ENCODE data around the gene MOV10L1.
"Not testable (repeated sequence)": the region's sequence is repeated elsewhere in the genome, so short reads cannot be mapped to it uniquely, and the experiment has no call there.

The MOV10L1 gene

DNA sequence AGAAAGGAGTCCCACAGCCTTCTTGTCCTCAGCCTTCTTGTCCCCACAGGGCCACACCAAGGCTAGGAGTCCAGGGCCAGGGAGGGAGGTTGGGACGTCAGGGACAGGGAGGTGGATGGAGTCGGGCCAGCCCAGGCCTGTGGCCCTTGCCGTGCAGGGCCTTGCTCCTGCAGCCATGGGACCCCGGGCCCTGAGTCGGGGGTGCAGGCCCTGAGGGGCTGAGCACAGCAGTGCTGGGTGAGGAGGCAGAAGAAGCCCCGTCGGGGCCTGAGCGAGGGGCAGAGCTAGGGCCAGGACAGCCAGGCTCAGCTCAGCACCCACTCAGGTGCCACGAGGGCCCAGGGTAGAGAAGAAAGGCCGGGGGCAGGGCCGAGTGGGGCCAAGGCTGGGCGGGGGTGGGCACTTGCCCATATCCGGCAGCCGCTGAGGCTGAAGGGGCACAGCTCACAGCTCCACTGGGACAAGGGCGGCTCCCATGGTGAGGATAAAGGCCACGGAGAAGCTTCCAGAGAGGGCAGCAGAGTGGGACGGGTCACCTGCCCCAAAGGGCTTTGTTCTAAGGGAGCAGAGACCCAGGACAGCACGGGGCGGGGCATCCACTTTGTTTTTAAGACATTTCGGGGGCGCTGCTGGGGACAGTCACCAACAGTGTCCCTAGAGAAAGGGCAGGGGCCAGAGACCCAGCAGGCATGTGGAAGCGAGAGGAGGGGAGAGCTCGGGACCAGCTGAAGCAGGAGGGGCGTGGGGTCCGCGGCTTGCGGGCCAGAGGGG, 8.2 kb upstream of the MOV10L1 start:
- DNase-seq = no peak

DNA sequence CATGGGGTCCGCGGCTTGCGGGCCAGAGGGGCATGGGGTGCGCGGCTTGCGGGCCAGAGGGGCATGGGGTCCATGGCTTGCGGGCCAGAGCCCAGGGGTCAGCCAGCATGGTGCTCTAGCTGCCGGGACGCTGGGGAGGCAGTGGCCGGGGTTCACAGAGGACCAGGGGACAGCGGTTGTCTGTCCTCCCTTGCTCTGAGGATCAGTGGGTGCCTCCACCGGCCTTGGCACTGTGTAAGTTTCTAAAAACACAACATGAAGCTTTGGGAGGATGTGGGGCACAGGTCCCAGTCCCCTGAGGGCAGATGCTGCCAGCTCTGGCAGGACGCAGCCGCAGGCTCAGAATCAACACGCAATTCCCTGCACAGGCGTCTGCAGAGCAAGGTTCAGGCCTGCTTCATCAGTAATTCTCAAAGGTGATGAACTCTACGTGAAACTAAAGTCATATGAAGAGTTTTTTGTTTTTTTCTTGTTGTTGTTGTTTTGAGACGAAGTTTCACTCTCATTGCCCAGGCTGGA, 7.5 kb upstream of the MOV10L1 start:
- DNase-seq = no peak

DNA sequence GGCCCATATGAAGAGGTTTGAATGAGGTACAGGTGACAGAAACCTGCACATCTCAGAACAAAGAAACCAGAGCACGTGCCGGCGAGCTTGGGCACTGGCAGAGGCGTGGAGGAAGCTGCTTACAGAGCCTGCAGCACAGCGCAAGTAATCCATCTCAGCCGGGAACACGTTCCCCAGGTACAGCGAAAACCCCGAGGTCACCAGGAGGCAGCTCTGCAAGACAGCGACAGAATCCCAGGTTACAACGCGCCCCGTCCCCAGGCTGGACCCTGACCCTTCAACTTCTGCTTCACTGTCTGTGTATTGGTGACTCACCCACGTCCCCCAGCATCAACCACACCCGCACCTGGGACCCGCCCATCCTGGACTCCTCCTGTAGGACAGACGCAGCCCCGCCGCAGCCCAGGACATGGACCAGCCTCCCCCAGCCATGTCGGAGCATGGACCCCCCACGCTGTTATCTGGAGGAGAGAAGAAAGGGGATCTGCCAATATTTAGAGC, 6.8 kb upstream of the MOV10L1 start:
- DNase-seq = no peak

DNA sequence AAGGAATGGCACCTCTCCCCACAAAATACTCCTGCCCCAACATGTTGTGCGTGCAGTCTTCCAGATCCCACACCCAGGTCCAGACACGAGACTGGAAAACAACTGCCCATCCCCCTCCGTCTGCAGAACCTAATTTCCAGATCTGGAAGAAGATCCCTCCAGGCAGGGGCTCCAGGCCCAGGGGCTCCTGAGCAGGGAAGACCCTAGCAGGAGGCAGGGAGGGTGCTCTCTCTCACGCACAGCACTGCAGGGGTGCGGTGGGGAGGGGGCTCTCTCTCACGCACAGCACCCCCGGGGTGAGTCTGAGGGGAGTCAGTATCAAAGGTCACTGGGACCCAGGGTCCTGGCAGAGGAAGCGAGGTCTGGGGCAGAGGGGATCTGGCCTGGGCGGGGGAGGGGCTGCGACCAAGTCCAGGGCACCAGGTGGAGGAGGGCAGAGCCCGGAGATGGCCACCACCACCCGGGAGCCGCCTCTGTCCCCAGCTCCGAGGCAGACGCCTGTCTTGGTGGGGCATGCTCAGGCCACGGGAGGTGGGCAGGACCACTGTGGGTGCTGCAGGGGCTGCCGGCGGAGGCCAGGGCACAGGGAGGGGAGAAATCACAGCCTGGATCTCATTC, 6.2 kb upstream of the MOV10L1 start:
- DNase-seq = no peak

- no peak for DNase-seq
Measured at GRCh38 chr22:50084080-50084477, 5.7 kb upstream of the MOV10L1 start.

GRCh38 chr22:50084614-50085021, 5.2 kb upstream of the MOV10L1 start:
- peak; percentile 65 for DNase-seq

GRCh38 chr22:50085211-50085972, 4.4 kb upstream of the MOV10L1 start, which contains the start of gene MLC1:
TSS of gene MLC1 (minus strand) at chr22:50085426. CDS start at chr22:50084902, 524 bp downstream.
- DNase-seq = peak; percentile 96

DNA sequence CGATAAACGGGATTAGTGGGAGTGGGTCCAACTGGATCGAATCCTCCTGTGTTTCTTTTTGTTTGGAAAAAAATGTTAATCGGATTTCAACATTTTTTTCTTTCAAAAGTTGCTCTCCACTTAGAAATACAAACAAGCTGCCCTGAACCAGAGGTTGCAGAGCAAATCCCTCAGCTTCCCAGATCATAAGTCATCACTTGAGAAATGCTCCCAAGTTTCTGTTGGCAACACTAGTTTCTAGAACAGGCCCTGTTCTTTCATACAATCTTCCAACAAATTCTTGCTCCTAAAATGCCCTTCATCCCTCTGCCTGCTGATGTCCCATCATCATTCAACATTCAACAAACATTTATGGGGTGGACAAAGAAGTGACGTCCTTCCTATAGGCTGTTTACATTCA, 3.3 kb upstream of the MOV10L1 start:
- DNase-seq = peak; percentile 16

DNA sequence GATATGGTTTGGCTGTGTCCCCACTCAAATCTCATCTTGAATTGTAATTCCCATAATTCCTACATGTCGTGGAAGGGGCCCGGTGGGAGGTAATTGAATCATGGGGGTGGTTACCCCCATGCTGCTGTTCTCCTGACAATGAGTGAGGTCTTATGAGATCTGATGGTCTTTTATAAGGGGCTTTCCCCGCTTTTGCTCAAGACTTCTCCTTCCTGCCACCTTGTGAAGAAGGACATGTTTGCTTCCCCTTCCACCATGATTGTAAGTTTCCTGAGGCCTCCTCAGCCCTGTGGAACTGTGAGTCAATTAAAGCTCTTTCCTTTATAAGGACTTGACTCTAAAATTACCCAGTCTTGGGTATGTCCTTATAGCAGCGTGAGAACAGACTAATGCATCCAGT, 2.8 kb upstream of the MOV10L1 start:
- DNase-seq = not testable (repeated sequence)

DNA sequence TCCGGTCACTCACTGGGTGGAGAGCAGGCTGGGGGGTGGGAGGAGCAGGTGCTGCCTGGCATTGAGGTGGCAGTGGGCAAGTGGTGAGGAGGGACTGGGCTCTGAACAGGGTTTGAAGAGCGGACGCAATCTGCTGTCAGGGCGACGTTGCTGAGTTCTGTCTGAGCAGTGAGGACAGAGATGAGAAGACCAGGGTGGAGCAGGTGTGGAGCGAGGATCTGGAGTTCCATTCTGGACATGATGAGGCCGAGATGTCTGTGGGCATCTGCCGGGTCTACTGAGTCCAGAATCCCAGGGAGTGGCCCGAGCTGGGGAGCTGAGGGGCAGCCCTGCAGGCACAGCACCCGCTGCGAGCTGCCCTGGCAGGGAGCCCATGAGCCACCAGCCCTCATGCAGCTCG, 2.2 kb upstream of the MOV10L1 start:
- DNase-seq = no peak

- no peak for DNase-seq
Measured at GRCh38 chr22:50088096-50088495, 1.7 kb upstream of the MOV10L1 start.

DNA sequence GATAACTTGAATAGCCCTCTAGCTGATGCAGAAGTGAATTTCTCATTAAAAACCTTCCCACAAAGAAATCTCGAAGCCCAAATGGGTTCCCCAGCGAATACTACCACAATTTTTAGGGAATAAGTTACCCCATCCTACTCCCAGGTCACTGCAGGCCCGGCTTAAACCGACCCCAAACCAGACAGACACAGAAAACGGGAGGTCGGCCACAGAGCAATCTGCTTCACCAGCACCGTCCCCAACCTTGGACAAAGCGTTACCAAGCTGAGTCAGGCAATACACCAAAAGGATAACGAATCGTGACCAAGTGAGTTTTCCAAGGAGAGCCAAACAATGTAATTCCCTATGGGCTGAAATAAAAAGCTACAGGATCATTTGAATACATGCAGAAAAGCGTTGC, 575 bp upstream of the MOV10L1 start:
- DNase-seq = no peak

DNA sequence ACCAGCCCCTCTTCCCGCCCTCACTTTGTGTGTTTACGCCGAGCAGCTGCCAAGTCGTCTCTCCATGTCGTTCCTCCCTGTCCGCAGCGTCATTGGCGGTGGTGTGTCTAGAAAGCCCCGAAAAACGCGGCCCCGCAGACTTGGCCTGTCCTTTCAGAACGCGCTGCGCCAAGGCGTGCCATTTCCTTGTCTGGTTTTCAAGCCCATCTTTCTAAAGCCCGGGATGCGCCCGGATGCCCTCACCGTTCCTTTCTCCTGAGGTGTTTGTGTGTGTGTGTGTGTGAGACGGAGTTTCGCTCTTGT, 557 bp downstream of the MOV10L1 start:
- no peak for DNase-seq

GRCh38 chr22:50091092-50091768, 1.4 kb downstream of the MOV10L1 start:
- no peak for DNase-seq

GRCh38 chr22:50092342-50092741, 2.5 kb downstream of the MOV10L1 start:
- no peak for DNase-seq

GRCh38 chr22:50098052-50098451, 8.2 kb downstream of the MOV10L1 start:
- no peak for DNase-seq

DNA sequence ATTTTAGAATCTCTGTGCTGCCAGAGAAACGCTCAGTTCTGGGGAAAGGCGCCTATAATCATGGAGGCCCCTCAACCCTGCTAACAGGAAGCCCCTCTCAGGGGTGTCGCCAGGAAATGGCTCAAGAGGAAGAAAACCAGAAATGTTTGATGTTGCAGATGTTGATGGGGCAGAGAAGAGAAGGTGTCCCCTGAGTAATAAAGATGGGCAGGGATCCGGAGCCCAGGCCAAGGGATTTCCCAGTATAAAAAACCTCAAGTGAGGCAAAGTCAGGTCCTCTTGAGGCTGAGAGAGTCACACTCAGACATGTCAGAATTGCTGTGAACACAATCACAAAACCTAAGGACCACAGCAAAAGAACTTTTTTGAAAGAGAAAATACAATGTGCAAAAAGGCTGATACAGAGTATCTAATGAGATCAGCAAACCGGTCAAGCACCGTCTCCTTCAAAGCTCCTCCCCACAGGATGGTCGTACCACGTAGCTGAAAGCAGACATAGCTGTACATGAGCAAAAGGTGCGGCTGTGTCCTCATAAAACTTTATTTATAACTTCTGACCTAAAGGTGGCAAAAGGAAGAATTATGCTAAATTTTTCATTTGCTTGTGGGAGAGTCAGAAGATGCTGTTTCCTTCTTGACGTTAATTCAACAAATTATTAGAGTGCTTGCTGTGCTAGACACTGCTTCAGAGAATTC, 12.2 kb downstream of the MOV10L1 start:
- DNase-seq = no peak

GRCh38 chr22:50102946-50103345, 13.1 kb downstream of the MOV10L1 start:
- DNase-seq = peak; percentile 39

DNA sequence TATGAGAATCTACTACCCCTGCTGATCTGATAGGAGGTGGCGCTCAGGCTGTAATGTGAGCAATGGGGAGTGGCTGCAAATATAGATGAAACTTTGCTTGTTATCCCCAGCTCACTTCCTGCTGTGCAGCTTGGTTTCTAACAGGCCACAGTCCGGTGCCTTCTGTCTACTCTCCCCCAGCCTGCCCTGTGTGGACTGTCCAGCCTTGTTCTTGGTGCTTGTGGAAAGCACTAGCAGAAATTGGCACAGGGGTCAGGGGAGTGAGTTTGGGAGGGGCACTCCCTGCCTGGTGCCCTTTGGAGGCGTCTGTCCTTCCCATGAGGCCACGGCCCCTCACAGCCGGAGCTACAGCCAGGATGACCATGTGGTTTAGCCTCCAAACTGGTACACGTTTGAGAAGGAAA, 14.3 kb downstream of the MOV10L1 start:
- peak; percentile 79 for DNase-seq

DNA sequence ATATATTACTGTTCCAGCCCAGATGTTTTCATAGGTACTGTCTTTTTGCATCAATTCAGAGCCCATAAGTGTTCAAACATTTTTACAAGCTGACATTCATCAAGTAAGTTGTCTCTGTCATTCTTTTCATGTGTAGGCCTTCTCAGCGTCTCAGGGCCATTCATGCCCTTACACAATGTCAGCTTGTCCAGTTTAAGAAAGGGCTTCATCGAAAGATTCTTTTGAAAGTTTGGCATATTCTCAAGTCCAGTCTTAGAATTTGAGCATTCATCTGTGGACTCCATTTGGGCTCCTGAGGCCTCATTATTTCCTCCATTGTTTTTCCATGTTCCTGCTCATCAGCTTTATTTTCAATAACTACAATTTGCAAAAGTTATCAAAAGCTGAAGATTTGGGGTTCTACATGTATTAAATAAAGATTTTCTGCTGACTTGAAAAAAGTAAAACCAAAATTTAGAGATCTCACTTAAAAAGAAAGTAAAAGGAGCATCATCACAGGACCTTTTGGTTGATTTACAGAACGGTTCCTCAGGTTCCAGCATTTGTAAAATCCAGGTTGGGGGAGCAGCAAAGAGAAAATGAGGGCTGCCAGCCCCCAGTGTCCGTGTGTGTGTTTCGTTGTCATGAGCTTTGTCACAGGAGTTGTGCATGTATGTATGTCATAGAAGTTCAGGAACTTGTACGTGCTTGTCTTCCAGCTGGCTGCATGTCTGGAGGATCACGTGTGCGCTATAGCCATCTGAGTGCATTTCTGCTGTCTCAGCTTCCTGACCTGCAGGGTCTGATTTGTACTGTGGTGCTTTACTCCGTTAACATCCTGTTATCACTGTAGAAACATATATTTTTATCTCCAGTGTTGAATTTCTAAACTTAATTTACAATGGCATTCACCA, 15.6 kb downstream of the MOV10L1 start:
- DNase-seq = peak; percentile 78

DNA sequence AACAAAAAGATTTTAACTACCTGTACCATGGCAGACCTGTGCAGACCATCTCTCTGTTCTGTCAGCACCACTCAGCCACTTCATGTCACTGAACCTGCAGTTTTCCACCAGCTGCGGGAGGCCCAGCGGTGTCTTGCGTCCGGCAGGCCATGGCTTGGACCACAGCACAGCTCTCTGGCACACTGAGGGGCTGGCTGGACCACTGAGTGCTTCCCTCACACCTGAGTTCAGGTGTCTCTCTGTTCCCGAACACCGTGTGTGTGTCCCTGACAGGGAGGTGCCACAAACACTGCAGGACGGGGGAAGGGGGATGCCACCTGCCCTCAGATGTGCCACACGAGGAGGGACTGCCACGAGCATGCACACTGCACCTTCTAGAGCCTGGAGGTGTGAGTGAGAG, 17.7 kb downstream of the MOV10L1 start:
- no peak for DNase-seq

Data from hematopoietic multipotent progenitor cell treated with erythropoietin and hydrocortisone succinate and interleukin-3 and kit ligand, for 8 days (in vitro differentiated cells).